ENCODE results near the gene CGB1. TPM values are rescaled to one million over a fixed set of nuclear protein-coding genes. Genes with fewer than 3 reads are reported as not detected.

The CGB1 gene
- total RNA-seq, 2 experiments from 2014 or later = not detected

DNA sequence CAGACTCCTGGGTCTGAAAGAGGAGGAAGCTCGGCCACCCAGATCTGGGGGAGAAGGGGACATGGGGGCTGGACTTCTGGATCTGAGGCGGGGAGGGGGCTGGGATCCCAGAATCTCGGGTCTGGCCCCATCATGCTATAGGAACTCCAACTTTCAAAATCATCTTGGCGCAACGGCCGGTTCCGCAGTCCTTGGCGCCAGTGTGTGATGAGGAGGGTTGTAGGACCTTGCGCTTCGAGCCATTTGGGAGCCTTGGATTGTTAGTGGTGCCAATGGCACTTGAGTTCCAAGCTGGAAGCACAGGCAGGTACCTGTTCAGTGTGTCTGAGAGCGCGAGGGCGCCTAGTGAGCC, 42.7 kb downstream of the CGB1 start:
- POLR2A ChIA-PET = interaction anchor here (0.6 to 2.7 kb wide), 23 partner anchors 10 to 650 kb away, joined by 3 to 16 read pairs (median 4); partner anchors contain the start of genes ALDH16A1, BAX, FTL and NUCB1
- Mint-ChIP-seq H3K36me3 (ENCODE audit: low read depth) (peaks cover 27% of the 10 kb centered on the region), H3K27ac (peak overlapping the region; percentile 95), H3K27me3 (no peaks in the 10 kb centered on the region), H3K9me3 (no peaks in the 10 kb centered on the region), H3K4me1 (peaks cover 51% of the 10 kb centered on the region), H3K4me3 (peak overlapping the region; percentile 98)
- DNase-seq = no peak
- CTCF ChIA-PET = interaction anchor here (0.6 to 3.4 kb wide), 49 partner anchors 8 to 646 kb away, joined by 3 to 103 read pairs (median 5); partner anchors contain the start of genes ALDH16A1, BAX, BCAT2 and FTL

- H3K9me3 Mint-ChIP-seq = no peaks in the 10 kb centered on the region
- no peaks in the 10 kb centered on the region for H3K27me3 Mint-ChIP-seq
- H3K27ac Mint-ChIP-seq = peak within 1 kb of the TSS; percentile 95
- H3K4me1 Mint-ChIP-seq = peaks cover 51% of the 10 kb centered on the region
- peak within 1 kb of the TSS; percentile 98 for H3K4me3 Mint-ChIP-seq
- DNase-seq = peak; percentile 99
- peaks cover 31% of the 10 kb centered on the region for H3K36me3 Mint-ChIP-seq (ENCODE audit: low read depth)
- ChIA-PET CTCF (interaction anchor here (0.6 to 3.4 kb wide), 83 partner anchors 9 to 685 kb away, joined by 3 to 103 read pairs (median 4); partner anchors contain the start of genes ALDH16A1, BAX, BCAT2 and CA11), POLR2A (interaction anchor here (0.6 to 2.7 kb wide), 28 partner anchors 9 to 650 kb away, joined by 3 to 16 read pairs (median 4); partner anchors contain the start of genes ALDH16A1, BAX, DHDH and FTL)
These were observed 43.3 kb downstream of the CGB1 start, which contains the start of the genes GYS1 and RUVBL2 for GRCh38 chr19:48993175-48994034. Gene GYS1 (minus strand): TSS chr19:48993309. CDS start chr19:48993112, 197 bp downstream. Gene RUVBL2 (plus strand): TSS chr19:48993887. CDS start chr19:48993912, 25 bp downstream.

- ChIA-PET CTCF (interaction anchor here (0.8 to 3.4 kb wide), 46 partner anchors 9 to 629 kb away, joined by 3 to 103 read pairs (median 5); partner anchors contain the start of genes BAX, CA11, CGB7 and DHDH), POLR2A (interaction anchor here (0.8 to 2.7 kb wide), 21 partner anchors 9 to 649 kb away, joined by 3 to 16 read pairs (median 5); partner anchors contain the start of genes ALDH16A1, BAX, DHDH and FTL)
- Mint-ChIP-seq H3K4me1 (peaks cover 49% of the 10 kb centered on the region), H3K4me3 (peak overlapping the region; percentile 98), H3K27me3 (no peaks in the 10 kb centered on the region), H3K36me3 (ENCODE audit: low read depth) (peaks cover 36% of the 10 kb centered on the region), H3K9me3 (no peaks in the 10 kb centered on the region), H3K27ac (peak overlapping the region; percentile 95)
- DNase-seq = no peak
These were observed 44.0 kb downstream of the CGB1 start for GRCh38 chr19:48992581-48993174.

DNA sequence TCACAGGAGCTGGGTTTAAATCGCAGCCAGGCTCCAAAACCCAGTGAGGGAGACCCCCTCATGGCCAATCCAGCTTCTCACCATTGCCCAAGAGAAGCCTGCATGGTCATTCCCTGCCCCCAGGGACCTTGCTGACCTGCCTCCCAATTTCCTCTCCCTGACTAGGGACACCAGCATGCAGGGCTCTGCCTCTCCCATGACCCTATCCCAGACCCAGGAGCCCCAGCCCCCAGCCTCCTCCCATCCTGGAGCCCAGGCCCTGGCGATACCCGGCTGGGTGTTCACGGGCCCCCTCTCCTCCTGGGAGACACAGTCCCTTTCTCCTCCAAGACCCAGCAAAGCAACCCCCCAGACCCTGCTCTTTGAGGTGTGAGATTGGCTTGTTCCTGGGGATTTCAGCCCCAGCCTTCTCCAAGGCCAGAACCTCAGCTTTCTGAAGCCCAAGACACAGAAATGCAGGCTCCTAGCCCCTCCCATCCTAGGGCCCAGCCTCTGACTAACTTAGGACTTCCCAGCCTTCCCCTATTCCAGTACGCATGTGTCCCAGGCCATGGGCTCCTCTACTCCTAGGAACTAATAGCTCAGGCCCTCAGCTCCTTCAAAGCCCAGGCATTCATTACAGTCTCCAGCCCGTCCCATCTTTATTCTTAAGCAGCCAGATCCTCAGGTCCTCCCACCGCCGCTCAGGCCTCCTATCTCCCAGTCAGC, 44.7 kb downstream of the CGB1 start:
- ChIA-PET POLR2A (interaction anchor here (0.9 to 2.7 kb wide), 10 partner anchors 12 to 120 kb away, joined by 3 to 16 read pairs (median 7); partner anchors contain the start of genes BAX, FTL and PPP1R15A), CTCF (interaction anchor here (1.0 to 3.4 kb wide), 12 partner anchors 9 to 209 kb away, joined by 3 to 103 read pairs (median 16); partner anchors contain the start of genes BAX, CGB7, LHB and NUCB1)
- peaks cover 40% of the 10 kb centered on the region for H3K36me3 Mint-ChIP-seq (ENCODE audit: low read depth)
- H3K27ac Mint-ChIP-seq = peak overlapping the region; percentile 95
- peak overlapping the region; percentile 98 for H3K4me3 Mint-ChIP-seq
- DNase-seq = no peak
- no peaks in the 10 kb centered on the region for H3K9me3 Mint-ChIP-seq
- no peaks in the 10 kb centered on the region for H3K27me3 Mint-ChIP-seq
- peaks cover 46% of the 10 kb centered on the region for H3K4me1 Mint-ChIP-seq

GRCh38 chr19:48991011-48991609, 45.6 kb downstream of the CGB1 start:
- H3K4me1 Mint-ChIP-seq = peaks cover 43% of the 10 kb centered on the region
- no peak overlapping the region for H3K27ac Mint-ChIP-seq
- no peaks in the 10 kb centered on the region for H3K27me3 Mint-ChIP-seq
- DNase-seq = no peak
- POLR2A ChIA-PET = interaction anchor here (1.3 to 1.4 kb wide), 2 partner anchors 12 to 29 kb away, joined by 3 read pairs; no protein-coding TSS in a partner anchor
- H3K4me3 Mint-ChIP-seq = no peak overlapping the region
- peaks cover 39% of the 10 kb centered on the region for H3K36me3 Mint-ChIP-seq (ENCODE audit: low read depth)
- CTCF ChIA-PET = interaction anchor here (3.4 kb wide), 1 partner anchor 16 kb away, joined by 103 read pairs; no protein-coding TSS in a partner anchor
- no peaks in the 10 kb centered on the region for H3K9me3 Mint-ChIP-seq

DNA sequence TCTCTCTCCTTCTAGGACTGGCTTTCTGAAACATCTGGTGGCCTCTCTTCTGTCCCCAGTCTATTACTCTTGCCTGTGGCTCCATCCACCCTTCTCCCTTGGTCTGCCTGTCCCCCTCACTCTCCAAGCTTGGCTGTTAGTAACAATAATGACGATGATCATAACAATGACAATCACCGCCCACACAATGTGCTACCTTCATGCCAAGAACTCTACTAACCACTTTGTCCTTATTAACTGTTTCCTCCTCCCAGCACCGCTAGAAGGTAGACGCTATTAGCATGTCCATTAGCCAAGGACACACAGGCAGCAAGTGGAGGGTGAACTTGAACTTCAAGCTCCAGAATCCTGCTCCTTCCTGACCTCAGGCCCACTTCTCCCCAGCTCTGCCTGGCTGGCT, 46.3 kb downstream of the CGB1 start:
- Mint-ChIP-seq H3K27me3 (no peaks in the 10 kb centered on the region), H3K4me3 (no peak overlapping the region), H3K9me3 (no peaks in the 10 kb centered on the region), H3K27ac (no peak overlapping the region), H3K4me1 (peaks cover 39% of the 10 kb centered on the region), H3K36me3 (ENCODE audit: low read depth) (peaks cover 42% of the 10 kb centered on the region)
- POLR2A ChIA-PET = interaction anchor here (1.4 kb wide), 1 partner anchor 28 kb away, joined by 3 read pairs; no protein-coding TSS in a partner anchor
- CTCF ChIA-PET = no interaction called here
- no peak for DNase-seq

- ChIA-PET CTCF (no interaction called here), POLR2A (no interaction called here)
- Mint-ChIP-seq H3K36me3 (ENCODE audit: low read depth) (peaks cover 42% of the 10 kb centered on the region), H3K4me3 (no peak overlapping the region), H3K27me3 (no peaks in the 10 kb centered on the region), H3K27ac (no peak overlapping the region), H3K4me1 (peaks cover 33% of the 10 kb centered on the region), H3K9me3 (no peaks in the 10 kb centered on the region)
- no peak for DNase-seq
These were observed 46.9 kb downstream of the CGB1 start for GRCh38 chr19:48989701-48990291.

DNA sequence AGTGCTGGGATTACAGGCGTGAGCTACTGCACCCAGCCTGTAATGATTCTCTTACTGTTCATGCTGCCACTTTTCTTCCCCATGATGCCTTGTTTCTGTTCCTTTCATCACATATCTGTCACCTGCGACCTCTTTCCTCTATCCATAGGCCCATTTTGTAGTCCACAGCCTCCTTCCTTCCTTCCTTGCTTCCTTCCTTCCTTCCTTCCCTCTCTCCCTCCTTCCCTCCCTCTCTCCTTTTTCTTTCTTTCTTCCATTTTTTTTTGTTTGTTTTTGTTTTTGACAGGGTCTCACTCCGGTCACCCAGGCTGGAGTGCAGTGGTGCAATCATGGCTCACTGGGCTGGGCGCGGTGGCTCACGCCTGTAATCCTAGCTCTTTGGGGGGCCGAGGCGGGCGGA, 47.8 kb downstream of the CGB1 start:
- Mint-ChIP-seq H3K9me3 (no peaks in the 10 kb centered on the region), H3K4me1 (peaks cover 26% of the 10 kb centered on the region), H3K27me3 (no peaks in the 10 kb centered on the region), H3K4me3 (no peak overlapping the region), H3K36me3 (ENCODE audit: low read depth) (peaks cover 42% of the 10 kb centered on the region), H3K27ac (no peak overlapping the region)
- no peak for DNase-seq
- CTCF ChIA-PET = no interaction called here
- POLR2A ChIA-PET = no interaction called here

DNA sequence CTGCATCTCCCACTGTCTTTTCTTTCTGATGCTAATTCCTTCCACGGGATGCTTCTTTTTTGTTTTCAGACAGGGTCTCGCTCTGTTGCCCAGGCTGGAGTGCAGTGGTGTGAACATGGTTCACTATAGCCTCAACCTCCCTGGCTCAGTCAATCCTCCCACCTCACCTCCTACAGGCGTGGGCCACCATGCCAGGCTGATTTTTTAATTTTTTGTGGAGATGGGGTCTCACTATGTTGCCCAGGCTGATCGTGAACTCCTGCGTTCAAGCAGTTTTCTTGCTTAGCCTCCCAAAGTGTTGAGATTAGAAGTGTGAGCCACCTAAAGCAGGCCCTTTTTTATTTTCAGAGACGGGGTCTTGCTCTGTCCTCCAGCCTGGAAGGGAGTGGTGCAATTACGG, 48.4 kb downstream of the CGB1 start:
- ChIA-PET POLR2A (no interaction called here), CTCF (no interaction called here)
- H3K27ac Mint-ChIP-seq = no peak overlapping the region
- peaks cover 24% of the 10 kb centered on the region for H3K4me1 Mint-ChIP-seq
- H3K9me3 Mint-ChIP-seq = no peaks in the 10 kb centered on the region
- no peak overlapping the region for H3K4me3 Mint-ChIP-seq
- DNase-seq = no peak
- H3K27me3 Mint-ChIP-seq = no peaks in the 10 kb centered on the region
- H3K36me3 Mint-ChIP-seq (ENCODE audit: low read depth) = peaks cover 41% of the 10 kb centered on the region

- Mint-ChIP-seq H3K27me3 (no peaks in the 10 kb centered on the region), H3K36me3 (ENCODE audit: low read depth) (peaks cover 43% of the 10 kb centered on the region), H3K4me3 (no peak overlapping the region), H3K27ac (no peak overlapping the region), H3K9me3 (no peaks in the 10 kb centered on the region), H3K4me1 (peaks cover 21% of the 10 kb centered on the region)
- no peak for DNase-seq
- CTCF ChIA-PET = interaction anchor here (0.5 to 2.1 kb wide), 4 partner anchors 11 to 540 kb away, joined by 3 to 10 read pairs (median 4); partner anchors contain the start of gene RCN3
- POLR2A ChIA-PET = interaction anchor here (1.4 kb wide), 1 partner anchor 21 kb away, joined by 3 read pairs; no protein-coding TSS in a partner anchor
These were observed 49.4 kb downstream of the CGB1 start for GRCh38 chr19:48987323-48987722.

- DNase-seq = no peak
- Mint-ChIP-seq H3K4me3 (no peak overlapping the region), H3K4me1 (peaks cover 14% of the 10 kb centered on the region), H3K27me3 (no peaks in the 10 kb centered on the region), H3K36me3 (ENCODE audit: low read depth) (peaks cover 51% of the 10 kb centered on the region), H3K9me3 (no peaks in the 10 kb centered on the region), H3K27ac (no peak overlapping the region)
- ChIA-PET POLR2A (interaction anchor here (0.6 to 1.4 kb wide), 2 partner anchors 20 to 33 kb away, joined by 3 read pairs; no protein-coding TSS in a partner anchor), CTCF (interaction anchor here (1.6 to 2.1 kb wide), 2 partner anchors 12 to 14 kb away, joined by 5 to 10 read pairs; no protein-coding TSS in a partner anchor)
These were observed 50.5 kb downstream of the CGB1 start for GRCh38 chr19:48986211-48986610.

Data from activated CD4-positive, alpha-beta memory T cell treated with anti-CD3 and anti-CD28 coated beads, Interleukin-2, amount 10 ng/mL, durations not matched to agents 7 days and 5 days (primary cell).